Cardiac muscle cell (in vitro differentiated cells and primary cell): ENCODE data around the gene DUSP9. TPM values are rescaled to one million over a fixed set of nuclear protein-coding genes. Genes with fewer than 3 reads are reported as not detected.
A peak's percentile ranks its signal among the peaks of the same experiment; 100 is the strongest.

Source experiments
- DNase-seq, 2 donors: peaks; one replicate each; pipeline versions ENCODE4 v3.0.0 to v3.0.0-alpha.2; 2010 to 2017; ENCODE audit warnings: low read depth in 1 of 2, low spot score in 1 of 2
- H3K27ac ChIP-seq: fragments of 200-600 bp; sonication (generic); 2 replicates; pipeline ENCODE4 v1.5.1; 2016
- H3K27me3 ChIP-seq: fragments of 200-600 bp; sonication (generic); 2 replicates; pipeline ENCODE4 v1.6.0; 2016; ENCODE audit warnings: control low read depth
- H3K36me3 ChIP-seq: fragments of 200-600 bp; sonication (generic); 2 replicates; pipeline ENCODE4 v1.5.1; 2016; ENCODE audit warnings: control low read depth
- H3K4me1 ChIP-seq: fragments of 200-600 bp; sonication (generic); 2 replicates; pipeline ENCODE4 v1.8.1; 2017; ENCODE audit warnings: low read depth, mild to moderate bottlenecking, mixed run types
- H3K4me3 ChIP-seq: fragments of 200-600 bp; sonication (generic); 2 replicates; pipeline ENCODE4 v1.5.1; 2016; ENCODE audit warnings: mild to moderate bottlenecking
- H3K9me3 ChIP-seq: fragments of 200-600 bp; sonication (generic); 2 replicates; pipeline ENCODE4 v1.5.1; 2017; ENCODE audit warnings: low read depth, mild to moderate bottlenecking, control low read depth
- polyA plus RNA-seq: library from polyadenylated mRNA; unstranded; fragments of >200 nt; fragmentation: Nextera tagmentation; extraction: Ambion mirVana; gene quantifications from 2 replicates; pipeline ENCODE4 v1.2.1, GENCODE V29; 2016
- total RNA-seq: library from RNA; depleted of rRNA; stranded (reverse); fragments of >200 nt; gene quantifications from 2 replicates; pipeline ENCODE4 v1.2.3, GENCODE V29; 2016
- TF ChIP-seq, protein P1 (sequence below): IDR thresholded peaks from 2 replicates; pipeline ENCODE4 v1.5.1; 2012; ENCODE audit warnings: low read depth, mild to moderate bottlenecking, low read length

Gene DUSP9
- total and polyA plus RNA-seq, 2 experiments from 2014 or later, result 6.8 to 8.7 TPM

DNA sequence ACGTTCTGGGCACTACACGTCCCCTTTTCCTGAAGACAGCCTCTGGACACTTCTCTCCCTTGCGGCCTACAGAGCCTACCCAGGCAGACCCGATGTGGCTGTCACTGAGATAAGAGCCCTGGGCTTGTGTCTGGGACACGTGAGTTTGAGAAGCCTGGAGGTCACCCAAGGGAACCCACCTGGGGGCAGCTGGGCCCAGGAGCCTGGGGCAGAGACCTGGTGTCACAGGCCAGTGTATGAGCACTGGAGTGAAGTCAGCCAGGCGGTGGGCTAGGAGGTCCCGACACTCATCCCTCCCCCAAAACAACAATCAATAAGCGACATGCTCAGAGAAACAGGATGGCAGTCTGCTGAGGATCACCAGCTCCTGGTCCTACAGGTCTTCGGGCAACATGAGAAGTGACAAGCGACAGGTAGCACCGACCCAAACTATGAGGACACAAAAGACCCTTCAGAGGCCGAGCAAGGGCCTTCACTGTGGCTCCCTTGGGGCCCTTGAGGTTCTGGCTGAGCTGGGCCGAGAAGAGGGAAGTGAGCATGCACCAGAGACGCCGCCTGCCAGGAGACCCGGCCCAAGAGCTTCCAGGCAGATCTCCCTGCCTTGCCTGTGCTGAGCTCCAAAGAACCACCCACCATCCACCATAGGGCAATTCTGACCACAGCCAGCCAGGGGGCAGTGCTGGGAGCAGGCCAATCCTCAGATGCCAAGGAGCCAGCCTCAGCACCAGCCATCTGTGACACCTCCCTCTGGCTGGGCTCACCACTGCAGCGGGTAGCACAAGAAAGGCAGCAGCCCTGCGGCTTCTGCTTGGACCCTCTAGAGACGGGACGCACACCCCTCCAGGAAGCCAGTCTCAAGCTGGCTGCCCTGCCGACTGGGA is 11.0 kb upstream of the DUSP9 start:
- Histone ChIP-seq H3K4me3 (no peak overlapping the region), H3K4me1 (no peaks in the 10 kb centered on the region), H3K9me3 (no peaks in the 10 kb centered on the region), H3K27ac (no peak overlapping the region), H3K36me3 (no peaks in the 10 kb centered on the region), H3K27me3 (no peaks in the 10 kb centered on the region)
- TF ChIP-seq, protein P1, sequence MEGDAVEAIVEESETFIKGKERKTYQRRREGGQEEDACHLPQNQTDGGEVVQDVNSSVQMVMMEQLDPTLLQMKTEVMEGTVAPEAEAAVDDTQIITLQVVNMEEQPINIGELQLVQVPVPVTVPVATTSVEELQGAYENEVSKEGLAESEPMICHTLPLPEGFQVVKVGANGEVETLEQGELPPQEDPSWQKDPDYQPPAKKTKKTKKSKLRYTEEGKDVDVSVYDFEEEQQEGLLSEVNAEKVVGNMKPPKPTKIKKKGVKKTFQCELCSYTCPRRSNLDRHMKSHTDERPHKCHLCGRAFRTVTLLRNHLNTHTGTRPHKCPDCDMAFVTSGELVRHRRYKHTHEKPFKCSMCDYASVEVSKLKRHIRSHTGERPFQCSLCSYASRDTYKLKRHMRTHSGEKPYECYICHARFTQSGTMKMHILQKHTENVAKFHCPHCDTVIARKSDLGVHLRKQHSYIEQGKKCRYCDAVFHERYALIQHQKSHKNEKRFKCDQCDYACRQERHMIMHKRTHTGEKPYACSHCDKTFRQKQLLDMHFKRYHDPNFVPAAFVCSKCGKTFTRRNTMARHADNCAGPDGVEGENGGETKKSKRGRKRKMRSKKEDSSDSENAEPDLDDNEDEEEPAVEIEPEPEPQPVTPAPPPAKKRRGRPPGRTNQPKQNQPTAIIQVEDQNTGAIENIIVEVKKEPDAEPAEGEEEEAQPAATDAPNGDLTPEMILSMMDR, result peak; percentile 37
- no peak for DNase-seq

DNA sequence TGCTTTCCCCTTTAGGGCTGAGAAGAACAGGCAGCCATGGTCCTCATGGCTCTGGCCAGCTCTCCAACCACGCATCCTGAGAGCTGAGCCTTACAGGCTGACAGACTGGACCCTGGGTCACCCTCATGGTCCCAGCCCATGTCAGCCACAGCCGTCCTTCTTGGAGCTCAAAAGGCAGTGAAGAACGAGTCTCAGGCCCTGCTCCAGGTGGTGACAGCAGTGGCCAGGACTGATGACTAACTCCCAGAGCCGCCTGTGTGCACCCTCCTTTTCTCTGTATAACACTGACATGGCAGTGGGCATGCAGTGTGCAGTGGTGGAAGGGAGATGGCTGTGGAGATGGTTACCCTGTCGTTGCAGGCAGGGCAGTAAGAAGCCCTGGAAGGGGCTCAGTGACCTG is 10.3 kb upstream of the DUSP9 start:
- no peaks in the 10 kb centered on the region for H3K4me1 ChIP-seq
- TF ChIP-seq, protein P1, result no peak
- H3K27me3 ChIP-seq, result peaks cover 2% of the 10 kb centered on the region
- H3K4me3 ChIP-seq, result no peak overlapping the region
- H3K36me3 ChIP-seq, result no peaks in the 10 kb centered on the region
- H3K27ac ChIP-seq, result no peak overlapping the region
- H3K9me3 ChIP-seq, result no peaks in the 10 kb centered on the region
- DNase-seq, result no peak

DNA sequence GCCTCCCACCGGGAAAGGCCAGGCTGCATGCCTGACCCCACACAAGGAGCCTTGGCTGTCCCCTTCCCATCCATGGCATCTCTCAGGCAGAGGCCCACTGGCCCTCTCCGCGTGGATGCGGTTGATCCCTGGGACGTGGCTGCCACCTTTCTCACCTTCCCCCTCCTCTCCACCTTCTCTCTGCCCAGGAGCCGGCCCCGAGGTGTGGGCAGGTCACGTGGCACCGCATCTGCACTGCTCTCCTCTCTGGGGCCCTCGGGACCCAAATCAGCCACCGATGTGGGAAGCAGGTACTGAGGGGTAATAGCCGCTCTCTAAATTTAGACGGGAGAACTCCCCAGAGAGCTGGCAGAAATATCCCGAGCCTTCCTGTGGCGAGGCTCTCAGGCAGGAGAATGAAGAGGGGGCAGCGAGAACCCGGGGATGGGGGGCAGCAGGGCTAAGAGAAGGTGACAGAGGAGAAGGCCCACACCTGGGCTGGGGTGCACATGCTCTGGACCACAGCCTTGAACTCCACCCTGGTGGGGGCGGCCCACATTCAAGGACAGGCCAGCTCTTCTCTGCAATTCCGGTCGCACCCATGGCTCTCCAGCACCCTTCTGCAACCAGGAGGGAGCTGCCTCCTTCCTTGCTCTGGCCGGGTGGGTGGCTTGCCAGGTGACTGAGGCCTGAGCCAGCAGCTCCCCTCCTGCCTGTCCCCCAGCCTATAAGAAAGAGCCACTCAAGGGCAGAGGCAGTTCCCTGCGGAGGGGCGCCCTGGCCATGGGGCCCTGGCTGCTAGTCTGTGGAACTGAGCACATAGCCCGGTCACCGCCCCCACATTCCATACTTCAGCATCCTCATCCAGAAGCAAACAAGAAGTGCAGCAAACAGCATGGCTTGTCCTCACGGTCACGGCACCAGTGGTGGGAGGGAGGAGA is 9.6 kb upstream of the DUSP9 start:
- TF ChIP-seq, protein P1, result no peak
- Histone ChIP-seq H3K36me3 (no peaks in the 10 kb centered on the region), H3K27ac (no peak overlapping the region), H3K9me3 (no peaks in the 10 kb centered on the region), H3K4me3 (no peak overlapping the region), H3K27me3 (peaks cover 8% of the 10 kb centered on the region), H3K4me1 (no peaks in the 10 kb centered on the region)
- no peak for DNase-seq

DNA sequence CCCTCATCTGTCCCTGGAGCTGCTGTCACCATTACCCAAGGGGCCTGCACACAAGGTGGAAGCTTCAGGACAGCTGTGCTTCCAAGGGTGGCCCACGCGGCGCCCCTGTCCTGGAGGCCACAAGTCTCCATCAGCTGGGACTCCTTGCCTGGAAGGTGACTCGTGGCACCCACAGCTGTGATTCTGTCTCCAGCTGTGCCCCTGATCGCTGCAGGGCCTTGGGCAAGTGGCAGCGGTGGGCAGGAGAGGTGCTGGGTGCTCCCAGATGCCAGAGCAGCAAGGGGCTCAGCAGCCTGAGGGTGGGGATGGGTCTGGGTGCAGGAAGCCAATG is 9.0 kb upstream of the DUSP9 start:
- no peak for DNase-seq
- Histone ChIP-seq H3K27me3 (peaks cover 14% of the 10 kb centered on the region), H3K36me3 (no peaks in the 10 kb centered on the region), H3K27ac (no peak overlapping the region), H3K4me1 (no peaks in the 10 kb centered on the region), H3K9me3 (no peaks in the 10 kb centered on the region), H3K4me3 (no peak overlapping the region)
- TF ChIP-seq, protein P1, result no peak

DNA sequence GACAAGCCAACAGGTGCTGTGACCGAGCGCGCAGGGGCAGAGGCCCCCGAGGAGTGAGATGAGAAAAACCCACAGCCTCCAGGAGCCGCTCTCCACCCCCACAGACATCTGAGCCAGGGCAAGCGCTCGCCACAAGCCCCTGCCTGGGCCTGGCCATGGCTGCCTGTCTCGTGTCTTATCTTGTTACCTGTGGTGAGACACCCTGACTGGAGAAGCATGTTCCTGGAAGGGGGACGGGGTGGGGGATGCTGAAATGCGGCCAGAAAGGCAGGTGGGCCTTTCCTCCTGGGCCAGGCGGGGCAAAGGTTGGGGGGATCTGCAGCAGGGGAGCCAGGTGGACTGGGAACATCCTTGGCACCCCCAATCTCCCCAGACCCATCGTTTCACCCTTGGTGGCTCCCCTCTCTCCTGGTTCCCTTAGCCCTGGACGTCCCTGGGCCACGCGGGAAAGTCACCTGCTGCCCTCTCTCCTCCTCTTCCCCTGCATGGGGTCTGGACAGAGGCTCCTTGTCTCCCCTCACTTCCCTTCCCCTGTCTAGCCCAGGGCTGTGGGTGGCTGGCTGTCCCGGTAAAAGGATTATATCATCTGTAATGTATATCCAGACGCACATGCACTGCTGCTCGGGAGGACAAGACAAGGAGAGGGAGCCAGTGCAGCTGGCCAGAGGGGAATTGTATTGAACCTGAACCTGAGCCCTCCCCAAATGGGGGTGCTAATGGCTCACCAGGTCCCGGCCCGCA is 8.4 kb upstream of the DUSP9 start:
- Histone ChIP-seq H3K27me3 (peaks cover 20% of the 10 kb centered on the region), H3K27ac (no peak overlapping the region), H3K36me3 (no peaks in the 10 kb centered on the region), H3K9me3 (no peaks in the 10 kb centered on the region), H3K4me3 (no peak overlapping the region), H3K4me1 (no peaks in the 10 kb centered on the region)
- TF ChIP-seq, protein P1, result no peak
- DNase-seq, result no peak
